Natural killer cell treated with Interleukin-12 subunit alpha and Interleukin-12 subunit beta and Interleukin-15 and Interleukin-18, amount 100 ng/mL, for 72 hours (primary cell): ENCODE measurements around the gene ZBTB49. TPM values are rescaled to one million over a fixed set of nuclear protein-coding genes. Genes with fewer than 3 reads are reported as not detected.

Source experiments
- ATAC-seq, 2 donors: fragments of 150-1000 bp; cut with Tn5 transposase in 1 of 2; sonication (Bioruptor Pico), chemical (Tn5 transposase) in 1 of 2; 2 replicates each; pipeline ENCODE4 v1.10.0; 2021
- DNase-seq: peaks from one replicate; pipeline ENCODE4 v3.0.0; 2022; ENCODE audit warnings: low spot score
- H3K27ac Mint-ChIP-seq, 2 donors: 1 replicate in 1 of 2; 2 replicates in 1 of 2; pipeline ENCODE4 v1.8.0; 2022; ENCODE audit warnings: mixed read lengths in 2 of 2, mild to moderate bottlenecking in 1 of 2, moderate library complexity in 1 of 2
- H3K27me3 Mint-ChIP-seq, 2 donors: 1 replicate in 1 of 2; 2 replicates in 1 of 2; pipeline ENCODE4 v1.8.0; 2022; ENCODE audit warnings: mixed read lengths in 2 of 2
- H3K36me3 Mint-ChIP-seq: one replicate; pipeline ENCODE4 v1.8.0; 2022; ENCODE audit warnings: mixed read lengths
- H3K4me1 Mint-ChIP-seq, 2 donors: 1 replicate in 1 of 2; 2 replicates in 1 of 2; pipeline ENCODE4 v1.8.0; 2022; ENCODE audit warnings: low read depth in 2 of 2, mixed read lengths in 2 of 2, mild to moderate bottlenecking in 1 of 2
- H3K4me3 Mint-ChIP-seq: one replicate; pipeline ENCODE4 v1.8.0; 2022; ENCODE audit warnings: mixed read lengths
- H3K9me3 Mint-ChIP-seq: 2 replicates; pipeline ENCODE4 v1.8.0; 2022; ENCODE audit warnings: mixed read lengths
- total RNA-seq, 2 donors: library from RNA; stranded (reverse); gene quantifications; one replicate each; pipeline ENCODE4 v1.2.3, GENCODE V29; 2022

The ZBTB49 gene
- total RNA-seq, 2 donors from 2014 or later, result 8.4 to 8.7 TPM

GRCh38 chr4:4321951-4322688 is 32.1 kb downstream of the ZBTB49 start:
- no peaks in the 10 kb centered on the region for H3K36me3 Mint-ChIP-seq
- H3K27ac Mint-ChIP-seq, result no peak overlapping the region
- no peaks in the 10 kb centered on the region for H3K27me3 Mint-ChIP-seq
- DNase-seq (peak; percentile 41), ATAC-seq (no peak)
- no peak overlapping the region for H3K4me3 Mint-ChIP-seq
- no peaks in the 10 kb centered on the region for H3K9me3 Mint-ChIP-seq
- peaks cover 0 to 3% of the 10 kb centered on the region in 2 donors for H3K4me1 Mint-ChIP-seq

GRCh38 chr4:4323705-4324534 is 33.9 kb downstream of the ZBTB49 start:
- no peaks in the 10 kb centered on the region for H3K36me3 Mint-ChIP-seq
- DNase-seq, result no peak
- no peak overlapping the region for H3K4me3 Mint-ChIP-seq
- H3K9me3 Mint-ChIP-seq, result no peaks in the 10 kb centered on the region
- H3K27me3 Mint-ChIP-seq, result no peaks in the 10 kb centered on the region
- no peak overlapping the region for H3K27ac Mint-ChIP-seq
- peaks cover 0 to 3% of the 10 kb centered on the region in 2 donors for H3K4me1 Mint-ChIP-seq
- ATAC-seq, result no peak

GRCh38 chr4:4325321-4325720 is 35.3 kb downstream of the ZBTB49 start:
- Mint-ChIP-seq H3K27me3 (no peaks in the 10 kb centered on the region), H3K4me3 (no peak overlapping the region), H3K9me3 (no peaks in the 10 kb centered on the region), H3K27ac (no peak overlapping the region), H3K4me1 (peaks cover 0 to 6% of the 10 kb centered on the region in 2 donors), H3K36me3 (no peaks in the 10 kb centered on the region)
- ATAC-seq (no peak), DNase-seq (no peak)

- Mint-ChIP-seq H3K4me3 (no peak overlapping the region), H3K36me3 (no peaks in the 10 kb centered on the region), H3K9me3 (no peaks in the 10 kb centered on the region), H3K27ac (no peak overlapping the region), H3K4me1 (peaks cover 0 to 6% of the 10 kb centered on the region in 2 donors), H3K27me3 (no peaks in the 10 kb centered on the region)
- ATAC-seq, result no peak
- DNase-seq, result no peak
These were observed 36.1 kb downstream of the ZBTB49 start for GRCh38 chr4:4326166-4326565.

GRCh38 chr4:4327652-4328121 is 37.6 kb downstream of the ZBTB49 start:
- H3K27me3 Mint-ChIP-seq, result no peaks in the 10 kb centered on the region
- ATAC-seq, result peak in 1 of 2 donors; percentile 27
- H3K9me3 Mint-ChIP-seq, result no peaks in the 10 kb centered on the region

GRCh38 chr4:4328206-4328605 is 38.2 kb downstream of the ZBTB49 start:
- no peak for ATAC-seq
- DNase-seq, result no peak
- no peaks in the 10 kb centered on the region for H3K36me3 Mint-ChIP-seq
- H3K27me3 Mint-ChIP-seq, result no peaks in the 10 kb centered on the region
- H3K4me3 Mint-ChIP-seq, result no peak overlapping the region
- H3K27ac Mint-ChIP-seq, result no peak overlapping the region
- peaks cover 0 to 6% of the 10 kb centered on the region in 2 donors for H3K4me1 Mint-ChIP-seq
- no peaks in the 10 kb centered on the region for H3K9me3 Mint-ChIP-seq

More at GRCh38 chr4:4327652-4328121, 37.6 kb downstream of the ZBTB49 start:
- Mint-ChIP-seq H3K4me3 (no peak overlapping the region), H3K4me1 (peaks cover 0 to 6% of the 10 kb centered on the region in 2 donors), H3K27ac (no peak overlapping the region), H3K36me3 (no peaks in the 10 kb centered on the region)
- DNase-seq, result no peak

- ATAC-seq (no peak), DNase-seq (no peak)
- no peaks in the 10 kb centered on the region for H3K36me3 Mint-ChIP-seq
- no peak overlapping the region for H3K4me3 Mint-ChIP-seq
- H3K27me3 Mint-ChIP-seq, result no peaks in the 10 kb centered on the region
- peaks cover 0 to 5% of the 10 kb centered on the region in 2 donors for H3K4me1 Mint-ChIP-seq
- no peaks in the 10 kb centered on the region for H3K9me3 Mint-ChIP-seq
- no peak overlapping the region for H3K27ac Mint-ChIP-seq
These were observed 38.8 kb downstream of the ZBTB49 start for GRCh38 chr4:4328840-4329239.

- no peak for ATAC-seq
- Mint-ChIP-seq H3K4me1 (peaks cover 0 to 2% of the 10 kb centered on the region in 2 donors), H3K9me3 (no peaks in the 10 kb centered on the region), H3K27me3 (no peaks in the 10 kb centered on the region), H3K36me3 (no peaks in the 10 kb centered on the region), H3K27ac (no peak overlapping the region), H3K4me3 (no peak overlapping the region)
- no peak for DNase-seq
These were observed 39.4 kb downstream of the ZBTB49 start for GRCh38 chr4:4329496-4329895.

- ATAC-seq (no peak), DNase-seq (no peak)
- no peaks in the 10 kb centered on the region for H3K9me3 Mint-ChIP-seq
- H3K36me3 Mint-ChIP-seq, result no peaks in the 10 kb centered on the region
- no peak overlapping the region for H3K4me3 Mint-ChIP-seq
- peak overlapping the region in 1 of 2 donors; percentile 47 for H3K27ac Mint-ChIP-seq
- no peaks in the 10 kb centered on the region for H3K27me3 Mint-ChIP-seq
- peaks cover 0 to 7% of the 10 kb centered on the region in 2 donors for H3K4me1 Mint-ChIP-seq
These were observed 40.7 kb downstream of the ZBTB49 start for GRCh38 chr4:4330794-4331193.

GRCh38 chr4:4332529-4332928 is 42.5 kb downstream of the ZBTB49 start:
- H3K4me1 Mint-ChIP-seq, result peaks cover 0 to 7% of the 10 kb centered on the region in 2 donors
- H3K27ac Mint-ChIP-seq, result no peak overlapping the region
- peaks cover 0 to 2% of the 10 kb centered on the region in 2 donors for H3K27me3 Mint-ChIP-seq
- H3K36me3 Mint-ChIP-seq, result no peaks in the 10 kb centered on the region
- ATAC-seq, result no peak
- no peak for DNase-seq
- H3K4me3 Mint-ChIP-seq, result no peak overlapping the region
- H3K9me3 Mint-ChIP-seq, result no peaks in the 10 kb centered on the region

- DNase-seq (no peak), ATAC-seq (peak in 1 of 2 donors; percentile 57)
- Mint-ChIP-seq H3K36me3 (no peaks in the 10 kb centered on the region), H3K27ac (no peak overlapping the region), H3K27me3 (peaks cover 0 to 2% of the 10 kb centered on the region in 2 donors), H3K9me3 (no peaks in the 10 kb centered on the region), H3K4me3 (no peak overlapping the region), H3K4me1 (peaks cover 0 to 7% of the 10 kb centered on the region in 2 donors)
These were observed 43.2 kb downstream of the ZBTB49 start for GRCh38 chr4:4333265-4333706.

- Mint-ChIP-seq H3K4me3 (no peak overlapping the region), H3K27ac (no peak overlapping the region), H3K36me3 (no peaks in the 10 kb centered on the region), H3K9me3 (no peaks in the 10 kb centered on the region), H3K4me1 (peaks cover 0 to 6% of the 10 kb centered on the region in 2 donors), H3K27me3 (peaks cover 0 to 2% of the 10 kb centered on the region in 2 donors)
- DNase-seq (peak; percentile 83), ATAC-seq (peak; percentile 74 to 76)
These were observed 44.9 kb downstream of the ZBTB49 start for GRCh38 chr4:4334798-4335520.

GRCh38 chr4:4338210-4339001 is 48.4 kb downstream of the ZBTB49 start:
- DNase-seq (no peak), ATAC-seq (peak in 1 of 2 donors; percentile 7)
- H3K27me3 Mint-ChIP-seq, result peaks cover 0 to 2% of the 10 kb centered on the region in 2 donors
- H3K4me3 Mint-ChIP-seq, result no peak overlapping the region
- H3K27ac Mint-ChIP-seq, result no peak overlapping the region
- H3K4me1 Mint-ChIP-seq, result peaks cover 0 to 5% of the 10 kb centered on the region in 2 donors
- H3K36me3 Mint-ChIP-seq, result no peaks in the 10 kb centered on the region
- no peaks in the 10 kb centered on the region for H3K9me3 Mint-ChIP-seq
